Stimulated activated CD8-positive, alpha-beta memory T cell treated with anti-CD3 and anti-CD28 coated beads, Interleukin-7, amount 100 ng/mL, for 48 hours (primary cell): Measurements from ENCODE around the gene FOXD1.
A peak's percentile ranks its signal among the peaks of the same experiment; 100 is the strongest.
"Not testable (repeated sequence)": the region's sequence is repeated elsewhere in the genome, so short reads cannot be mapped to it uniquely, and the experiment has no call there.

Experiments used
- DNase-seq, 2 donors: peaks; one replicate each; pipeline ENCODE4 v3.0.0-alpha.2; 2020; ENCODE audit warnings: low read depth in 1 of 2; ENCODE audit errors: extremely low read depth in 1 of 2

FOXD1 gene

DNA sequence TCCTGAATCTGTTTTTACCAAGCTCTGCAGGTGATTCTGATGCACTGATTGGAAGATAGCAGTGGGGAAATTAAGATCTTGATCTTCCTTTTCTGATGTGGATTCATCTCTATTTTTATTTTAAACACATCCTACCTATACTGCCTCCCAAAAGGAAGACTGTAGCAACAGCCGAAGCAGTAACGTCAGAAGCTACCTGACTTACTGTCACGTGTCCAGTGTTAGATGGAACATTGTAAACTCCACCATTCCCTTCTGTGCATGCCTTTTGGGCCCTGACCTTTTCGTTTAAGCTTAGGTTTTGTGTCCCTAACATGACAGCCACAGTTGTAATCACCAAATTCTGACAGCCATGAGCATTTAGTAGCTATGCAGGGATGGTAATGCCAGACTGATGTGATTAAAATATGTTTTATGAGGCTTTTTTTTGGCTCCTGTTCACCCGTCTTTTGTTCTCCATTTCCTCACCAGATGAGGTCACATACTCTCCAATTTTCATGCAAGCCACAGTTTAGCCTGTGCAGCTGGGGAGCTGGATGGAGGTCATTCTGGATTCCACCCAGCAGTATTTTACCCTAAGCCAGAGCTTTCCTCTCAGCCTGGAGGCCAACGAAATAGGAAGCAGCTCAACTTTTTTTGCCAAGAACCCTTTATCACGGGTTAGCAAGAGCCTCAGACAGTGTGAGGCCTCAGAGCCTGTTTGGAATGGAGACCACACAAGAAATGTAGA is 15.6 kb upstream of the FOXD1 start:
- DNase-seq, result no peak

DNA sequence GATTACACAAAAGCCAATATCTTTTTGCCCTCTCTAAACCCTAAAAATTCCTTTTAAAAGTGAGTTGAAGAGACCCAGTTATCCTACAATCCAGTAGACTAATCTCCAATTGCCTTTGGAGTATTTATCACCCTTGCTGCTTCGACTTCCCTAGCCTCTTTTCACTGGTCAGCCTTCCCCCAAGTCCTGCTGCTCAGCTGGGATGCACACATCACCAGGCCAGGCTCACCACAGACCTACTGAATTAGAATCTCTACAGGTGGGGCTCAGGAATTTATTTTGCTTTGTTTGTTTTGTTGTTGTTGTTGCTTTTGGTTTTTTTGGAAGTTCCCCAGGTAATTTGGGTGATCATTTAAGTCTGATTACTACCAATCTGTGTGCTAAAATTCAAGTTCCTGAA is 11.6 kb upstream of the FOXD1 start:
- DNase-seq, result no peak

DNA sequence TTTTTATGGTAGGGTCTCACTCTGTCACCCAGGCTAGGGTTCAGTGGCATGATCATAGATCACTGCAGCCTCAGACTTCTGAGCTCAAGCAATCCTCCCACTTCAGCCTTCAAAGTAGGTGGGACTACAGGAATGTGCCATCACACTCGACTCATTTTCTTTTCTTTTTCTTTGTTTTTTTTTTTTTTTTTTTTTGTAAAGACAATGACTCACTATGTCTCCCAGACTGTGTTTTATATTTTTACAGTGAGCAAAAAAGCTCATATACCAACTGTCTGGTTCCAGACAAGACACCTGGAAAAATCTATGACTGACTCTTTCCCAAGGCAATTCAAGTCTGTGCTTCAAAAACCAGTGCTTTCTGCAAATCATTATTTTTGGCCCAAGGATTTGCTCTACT is 10.8 kb upstream of the FOXD1 start:
- no peak for DNase-seq

DNA sequence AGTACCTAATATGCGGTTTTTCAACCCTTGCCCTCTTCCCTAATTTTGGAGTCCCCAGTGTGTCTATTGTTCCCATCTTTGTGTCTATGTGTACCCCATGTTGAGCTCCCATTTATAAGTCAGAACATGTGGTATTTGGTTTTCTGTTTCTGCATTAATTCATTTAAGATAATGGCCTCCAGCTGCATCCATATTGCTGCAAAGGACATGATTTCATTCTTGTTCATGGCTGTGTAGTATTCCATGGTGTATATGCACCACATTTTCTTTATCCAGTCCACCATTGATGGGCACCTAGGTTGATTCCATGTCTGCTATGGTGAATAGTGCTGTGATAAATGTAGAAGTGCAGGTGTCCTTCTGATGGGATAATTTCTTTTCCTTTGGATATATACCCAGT is 7.9 kb upstream of the FOXD1 start:
- not testable (repeated sequence) for DNase-seq

DNA sequence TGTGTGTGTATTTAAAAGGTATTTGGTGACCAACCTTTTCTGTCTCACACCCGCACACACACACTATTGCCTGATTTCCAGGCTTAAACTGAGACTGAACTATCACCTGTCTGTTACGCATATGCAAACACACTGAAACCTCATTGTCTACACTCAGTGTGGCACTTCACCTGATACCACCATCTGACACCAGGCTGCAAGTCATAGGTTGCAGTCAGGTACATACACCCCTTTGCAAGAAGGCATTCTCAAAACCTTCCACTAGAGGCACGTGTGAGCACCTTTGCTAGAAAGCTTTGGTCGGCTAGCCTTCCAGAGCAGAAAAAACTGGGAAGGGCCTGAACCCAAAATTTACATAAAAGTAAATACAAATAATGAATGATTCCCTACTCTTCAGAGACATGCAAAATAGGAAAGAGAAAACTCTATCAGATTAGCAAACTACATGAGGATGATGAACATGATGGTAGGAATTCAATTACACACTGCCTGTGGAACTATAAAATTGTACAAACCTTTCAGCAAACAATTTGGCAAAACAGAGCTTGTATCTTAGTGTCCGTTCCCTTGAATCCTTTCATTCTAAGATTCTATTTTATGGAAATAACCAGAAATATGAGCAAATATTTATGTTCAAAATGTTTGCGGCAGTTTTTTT is 5.9 kb upstream of the FOXD1 start:
- no peak for DNase-seq

DNA sequence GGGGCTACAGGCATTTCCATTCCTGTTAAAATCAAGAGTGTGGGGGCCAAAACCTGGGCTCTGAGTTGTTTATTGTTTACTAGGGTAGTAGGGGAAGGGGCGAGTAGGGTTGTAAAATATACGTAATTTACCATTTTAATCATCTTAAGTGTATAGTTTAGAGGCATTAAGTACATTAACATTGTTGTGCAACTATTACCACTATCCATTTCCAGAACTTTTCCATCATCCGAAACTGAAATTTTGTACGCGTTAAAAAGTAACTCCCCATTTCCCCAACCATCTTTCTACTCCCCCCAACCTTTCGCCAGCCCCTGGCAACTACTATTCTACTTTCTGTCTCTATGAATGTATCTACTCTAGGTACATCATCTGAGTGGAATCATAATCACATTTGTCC is 3.6 kb upstream of the FOXD1 start:
- DNase-seq, result no peak

DNA sequence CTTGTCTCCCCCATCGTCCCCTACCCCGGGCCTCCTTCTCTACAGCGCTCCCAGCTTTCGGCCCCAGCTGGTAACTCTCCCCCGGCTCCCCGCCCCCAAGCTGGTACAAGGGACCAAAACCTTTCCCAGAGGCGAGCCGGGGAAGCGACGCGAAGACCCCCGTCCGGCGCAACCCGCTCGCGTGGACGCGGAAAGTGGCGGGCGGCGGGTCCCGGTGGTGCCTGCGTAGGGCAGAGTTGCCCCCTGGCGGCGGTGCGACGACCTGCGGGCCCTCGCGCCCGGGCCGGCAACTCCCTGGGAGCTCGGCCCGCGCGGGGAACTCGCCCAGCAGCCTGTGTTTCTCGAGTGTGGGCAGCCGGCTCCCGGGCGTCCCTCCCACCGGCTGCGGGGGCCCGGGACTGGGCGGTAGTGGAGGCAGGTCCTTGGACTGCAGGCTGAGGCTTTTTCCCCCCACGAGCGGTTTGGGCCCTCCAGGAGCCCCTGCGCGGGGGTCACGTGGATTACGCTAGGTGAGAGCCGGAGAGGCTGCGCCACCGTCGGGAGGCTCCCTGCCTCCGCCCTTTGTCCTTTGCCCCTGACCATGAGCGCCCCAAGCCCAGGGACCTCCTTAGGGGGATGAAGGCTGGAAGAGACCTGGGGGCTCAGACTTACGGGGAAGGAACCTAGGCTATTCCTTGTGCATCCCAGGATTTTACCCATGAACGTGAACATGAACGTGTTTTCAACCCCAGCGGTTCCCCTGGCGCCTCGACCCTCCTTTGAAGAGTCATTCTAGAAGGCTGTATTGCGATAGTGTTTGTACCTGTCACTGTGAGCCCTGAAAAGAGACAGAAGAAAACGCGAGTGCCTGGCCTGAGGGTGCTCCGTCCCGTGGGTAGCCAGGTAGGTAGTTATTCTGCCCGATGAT is 2.9 kb upstream of the FOXD1 start:
- DNase-seq, result peak in 1 of 2 donors; percentile 37

DNA sequence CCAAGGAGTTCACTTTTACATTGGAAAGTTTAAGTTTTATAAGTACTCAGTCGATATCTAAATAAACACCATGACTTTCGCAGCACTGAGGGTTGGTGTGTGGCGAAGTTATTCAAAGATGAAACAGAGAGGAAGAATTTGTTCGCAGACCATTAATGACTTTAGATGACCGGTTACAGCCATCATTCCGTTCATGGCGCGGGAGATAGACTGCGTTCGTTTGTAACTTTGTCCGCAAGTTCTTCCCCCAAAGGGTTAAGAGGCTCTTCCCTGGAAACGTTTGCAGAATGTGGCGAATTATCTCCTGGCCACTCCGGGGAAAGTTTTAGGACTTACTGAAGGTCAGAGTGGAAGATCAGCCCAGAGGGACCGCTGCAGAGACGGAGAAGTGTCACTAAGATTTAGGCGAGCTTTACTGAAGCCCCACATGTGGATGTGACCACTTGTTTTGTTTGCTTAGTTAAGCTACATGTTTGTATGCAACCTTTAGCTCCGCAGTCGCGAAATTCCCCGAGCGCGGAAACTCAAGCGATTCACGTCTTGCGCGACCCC is 2.2 kb upstream of the FOXD1 start:
- DNase-seq, result no peak

DNA sequence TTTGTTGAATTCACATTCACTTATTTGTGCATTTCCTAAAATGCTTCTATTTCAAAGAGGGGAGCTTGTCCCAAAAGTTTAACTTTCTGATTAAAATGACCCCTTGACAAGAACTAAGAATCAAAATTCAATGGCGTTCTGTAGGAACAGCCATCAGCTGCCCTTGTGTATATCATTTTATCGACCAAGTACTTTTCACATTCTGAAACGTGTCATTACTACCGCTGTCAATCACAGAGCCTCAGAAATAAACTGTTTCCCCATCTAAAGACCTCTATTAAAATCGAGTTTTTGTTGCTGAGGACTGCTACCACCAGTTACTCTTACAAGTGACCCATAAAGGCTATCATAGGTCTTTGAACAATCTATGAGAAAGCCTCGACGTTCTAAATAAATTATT is 1.6 kb upstream of the FOXD1 start:
- no peak for DNase-seq

DNA sequence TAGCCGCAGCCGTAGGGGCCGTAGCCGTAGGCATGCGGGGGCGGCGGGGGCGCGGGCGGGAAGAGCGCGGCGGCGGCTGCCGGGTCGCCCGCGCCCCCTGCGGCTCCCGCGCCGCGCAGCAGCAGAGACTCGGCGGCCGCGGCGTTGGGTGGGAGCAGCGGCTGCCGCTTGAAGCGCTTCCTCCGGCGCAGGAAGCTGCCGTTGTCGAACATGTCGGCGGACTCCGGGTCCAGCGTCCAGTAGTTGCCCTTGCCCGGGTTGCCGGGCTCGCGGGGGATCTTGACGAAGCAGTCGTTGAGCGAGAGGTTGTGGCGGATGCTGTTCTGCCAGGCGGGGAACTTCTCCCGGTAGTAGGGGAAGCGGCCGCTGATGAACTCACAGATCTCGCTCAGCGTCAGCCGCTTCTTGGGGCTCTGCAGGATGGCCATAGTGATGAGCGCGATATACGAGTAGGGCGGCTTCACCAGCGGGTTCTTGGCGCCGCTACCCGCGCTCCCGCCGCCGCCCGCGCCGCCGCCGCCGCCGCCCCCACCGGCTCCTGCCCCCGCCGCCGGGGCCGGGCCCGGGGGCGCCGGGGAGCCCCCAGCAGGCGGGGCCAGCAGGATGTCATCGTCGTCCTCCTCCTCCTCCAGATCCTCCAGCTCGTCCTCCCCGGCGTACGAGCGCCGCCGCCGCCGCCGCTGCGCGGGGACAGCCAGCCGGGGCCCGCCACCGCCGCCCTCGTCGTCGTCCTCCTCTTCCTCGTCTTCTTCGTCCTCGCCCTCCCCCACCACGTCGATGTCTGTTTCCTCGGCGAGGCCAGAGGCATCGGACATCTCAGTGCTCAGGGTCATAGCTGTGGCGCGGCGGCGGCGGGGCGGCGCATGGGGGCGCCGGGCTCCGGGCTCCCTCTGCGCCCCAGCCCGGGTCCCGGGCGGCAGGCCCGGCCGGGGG is 781 bp downstream of the FOXD1 start:
- no peak for DNase-seq

DNA sequence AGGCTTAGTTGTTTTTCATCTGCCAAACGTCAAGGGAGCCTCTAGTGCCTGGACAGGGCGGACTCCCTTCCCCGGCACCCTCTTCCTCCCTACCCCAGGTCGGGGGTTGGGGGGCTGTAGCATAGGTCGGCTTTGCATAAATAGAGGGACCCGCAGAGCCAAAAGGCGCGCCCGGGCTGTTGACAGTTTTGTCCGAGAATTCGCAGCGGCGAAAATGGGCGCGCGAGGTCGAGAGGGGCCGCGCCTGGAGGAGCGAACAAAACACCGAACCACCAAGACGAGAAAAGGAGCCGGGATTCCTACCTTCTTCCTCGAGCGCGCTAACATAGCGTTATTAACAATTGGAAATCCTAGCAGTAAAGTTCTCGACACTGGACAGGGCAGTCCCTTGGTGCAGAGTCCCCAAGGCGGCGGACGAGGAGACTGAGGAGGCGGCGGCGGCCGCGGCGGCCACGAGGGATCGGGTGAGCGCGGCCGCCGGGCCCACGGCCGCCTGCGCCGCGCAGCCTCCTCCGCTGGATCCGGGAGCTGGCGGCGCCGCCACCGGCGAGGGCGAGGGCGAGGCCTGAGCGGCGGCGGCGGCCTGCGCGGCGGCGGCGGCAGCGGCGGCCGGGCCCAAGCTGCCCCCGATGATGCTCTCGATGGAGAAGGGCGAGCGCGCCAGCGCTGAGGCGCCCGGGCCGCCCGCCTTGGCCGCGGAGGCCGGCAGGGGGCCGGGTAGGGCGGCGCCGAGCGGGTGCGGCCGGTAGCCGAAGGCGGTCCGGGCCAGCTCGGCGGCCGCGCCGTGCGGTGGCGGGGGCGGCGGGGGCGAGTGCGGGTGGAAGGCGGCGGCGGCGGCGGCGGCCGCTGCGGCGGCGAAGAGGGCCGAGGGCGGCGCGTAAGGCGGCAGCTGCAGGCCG is 1.7 kb downstream of the FOXD1 start:
- DNase-seq, result no peak

DNA sequence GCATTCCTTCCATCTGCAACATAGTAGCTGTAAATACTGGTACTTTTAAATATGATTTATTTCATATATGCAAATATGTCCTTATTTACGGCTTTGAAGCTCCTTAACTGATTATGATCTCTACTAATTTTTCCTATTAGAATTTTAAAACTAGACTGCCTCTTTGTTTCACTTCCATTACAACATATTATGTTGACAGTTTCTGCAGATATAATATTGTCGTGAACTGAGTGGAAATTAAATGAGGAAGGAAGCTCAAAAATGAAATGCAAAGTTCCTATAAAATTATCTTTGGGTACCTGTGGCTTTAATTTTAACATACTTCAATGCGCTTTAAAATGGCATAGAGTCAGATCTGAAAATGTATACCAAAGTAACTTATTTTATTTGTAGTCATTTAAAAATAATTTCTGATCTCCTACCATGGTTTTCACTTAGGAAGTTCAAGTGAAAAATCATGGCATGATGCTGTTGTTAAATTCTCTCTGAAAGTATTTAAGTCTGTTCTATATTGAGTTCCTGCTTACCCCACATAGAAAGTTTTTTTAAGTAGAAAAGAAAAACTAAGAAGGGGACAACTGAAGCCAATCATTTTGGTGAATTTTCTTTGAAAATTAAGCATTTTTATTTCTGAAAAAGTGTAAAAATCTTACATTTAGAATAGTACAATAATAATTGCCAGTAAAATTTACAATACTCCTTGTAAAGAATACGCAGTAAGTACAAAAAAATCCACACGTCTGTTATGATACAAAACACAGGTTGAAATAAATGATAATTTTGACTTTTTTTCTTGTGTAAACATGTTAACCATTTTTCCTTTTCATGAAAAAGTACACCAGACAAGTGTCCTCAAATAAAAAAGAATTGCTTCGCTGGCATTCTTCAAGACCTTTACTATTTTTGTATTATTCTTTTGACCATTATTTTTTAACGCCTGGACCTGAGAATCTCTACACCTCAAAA is 2.6 kb downstream of the FOXD1 start:
- no peak for DNase-seq

DNA sequence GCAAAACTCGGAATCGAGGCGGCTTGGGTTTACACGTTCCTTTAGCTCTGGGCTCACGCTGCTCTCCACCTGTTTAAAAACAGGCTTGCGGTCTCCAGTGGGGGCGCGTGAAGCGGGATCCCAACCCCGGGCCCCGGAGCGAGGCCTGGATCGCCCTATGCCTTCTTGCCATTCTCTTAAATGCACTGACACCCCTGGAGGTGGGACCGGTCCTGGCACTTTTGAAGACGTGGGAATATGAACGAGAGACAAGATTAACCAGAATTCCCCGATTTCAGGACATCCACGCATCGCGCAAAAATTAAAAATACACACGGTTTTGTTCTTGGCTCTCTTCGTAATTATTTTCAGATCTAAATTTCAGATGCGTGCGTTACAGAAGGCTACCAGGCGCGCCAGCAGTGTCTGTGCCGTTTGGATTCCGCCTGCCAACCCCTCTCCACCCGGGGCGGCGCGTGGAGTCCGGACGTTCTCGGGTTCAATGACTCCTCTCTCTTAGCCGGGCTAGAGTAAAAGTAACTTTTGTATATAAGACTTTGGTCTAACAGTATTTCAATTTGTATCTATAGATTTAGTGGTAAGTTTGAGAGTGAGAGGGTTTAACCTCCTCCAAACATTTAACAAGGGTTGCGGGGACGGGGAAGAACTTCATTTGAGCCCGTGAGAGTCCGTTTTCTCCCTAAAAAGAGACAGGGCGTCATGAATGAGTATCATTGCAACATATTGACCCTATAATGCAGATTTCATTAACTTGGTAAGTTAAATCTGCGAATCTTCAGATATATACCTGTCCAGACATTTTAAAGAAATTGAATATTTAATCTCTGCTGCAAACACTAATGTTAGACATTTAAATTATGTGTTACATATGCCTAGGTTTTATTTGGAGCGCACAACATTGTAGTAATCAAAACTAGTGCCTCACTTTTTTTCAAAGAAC is 3.8 kb downstream of the FOXD1 start:
- DNase-seq, result no peak

DNA sequence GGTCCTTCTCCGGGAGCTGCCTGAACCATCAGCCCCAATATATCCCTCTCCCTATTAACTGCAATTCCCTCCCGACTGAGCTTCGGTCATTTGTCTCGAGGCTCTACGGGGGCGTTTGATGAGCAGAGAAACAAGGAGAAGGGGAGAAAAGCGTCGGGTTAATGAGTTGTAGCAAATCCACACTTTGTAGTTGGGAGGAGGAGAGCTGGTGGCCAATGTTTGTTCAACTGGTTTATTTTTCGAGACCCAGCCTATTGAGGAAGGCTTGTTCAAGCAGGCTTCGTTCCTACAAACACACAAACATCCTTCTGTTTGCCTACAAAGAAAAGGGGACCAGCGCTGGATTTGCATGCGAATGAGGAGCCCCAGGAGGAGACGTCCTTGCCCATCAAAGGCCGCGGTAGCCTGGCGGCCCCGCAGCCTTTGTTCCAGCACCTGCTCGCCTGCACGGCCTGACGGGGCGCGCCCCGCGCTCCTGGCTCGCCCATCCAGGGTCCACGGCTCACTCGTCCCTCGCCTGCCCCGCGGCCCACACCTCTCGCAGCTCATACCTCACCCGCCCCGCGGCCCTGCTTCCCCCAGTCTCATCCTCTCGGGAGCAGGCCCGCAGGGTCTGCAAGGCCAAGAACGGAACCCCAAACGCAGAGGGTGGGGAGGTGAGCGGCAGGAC is 4.6 kb downstream of the FOXD1 start:
- DNase-seq, result no peak

DNA sequence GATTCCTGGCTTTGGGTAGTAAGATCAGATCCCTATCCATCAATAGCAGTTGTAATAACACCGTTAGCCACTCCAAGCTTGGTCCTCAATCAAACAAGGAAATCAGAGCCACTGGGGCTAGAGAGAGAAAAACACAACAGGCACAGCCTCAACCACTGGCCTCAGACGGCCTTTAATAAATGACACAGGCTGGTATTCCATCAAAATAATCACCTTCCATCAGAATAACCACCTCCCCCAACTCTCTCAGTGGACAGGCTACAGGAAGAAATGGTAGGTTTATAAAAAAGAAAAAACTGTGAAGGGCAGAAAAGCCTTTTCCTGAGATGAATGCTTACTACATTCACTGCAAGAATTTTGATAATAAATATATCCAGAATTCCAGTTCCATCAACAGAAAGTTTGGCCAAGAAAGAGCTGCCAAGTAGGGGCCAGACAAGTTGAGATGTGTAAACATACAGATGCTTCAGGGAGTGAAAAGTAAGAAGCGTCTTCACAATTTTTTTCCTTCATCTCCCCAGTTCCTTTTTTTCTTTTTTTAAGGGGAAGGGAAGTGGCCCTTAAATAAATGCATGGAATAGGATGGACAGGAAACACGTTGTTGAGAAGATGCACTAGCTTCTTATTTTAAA is 5.5 kb downstream of the FOXD1 start:
- no peak for DNase-seq

DNA sequence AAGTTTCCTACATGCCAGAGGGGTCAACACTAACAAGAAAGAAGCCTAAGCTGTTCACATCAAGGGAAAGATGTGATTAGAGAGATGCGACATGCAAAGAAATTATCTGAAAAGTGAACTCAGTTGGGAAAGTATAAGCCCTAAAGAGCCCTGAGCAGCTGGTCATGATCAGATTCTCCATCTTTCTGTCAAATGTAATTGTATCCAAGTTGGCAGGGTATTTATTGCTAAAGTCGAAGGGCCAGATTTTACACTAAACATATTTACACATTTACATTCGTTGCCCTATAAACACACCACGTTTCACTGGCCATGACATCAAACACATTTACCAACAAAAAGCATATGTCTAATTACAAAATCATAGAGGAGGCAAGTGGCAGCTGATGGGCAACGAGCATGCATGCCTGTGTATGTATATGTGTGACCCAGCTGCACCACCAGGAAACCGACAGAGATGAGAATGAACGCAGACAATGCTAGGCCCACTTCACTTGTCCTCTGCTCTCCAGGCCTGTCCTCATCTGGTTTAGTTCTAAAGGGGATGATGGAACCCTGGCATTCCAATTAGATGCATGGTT is 6.3 kb downstream of the FOXD1 start:
- DNase-seq, result no peak
